Muscle of arm (tissue), 12 donors: ENCODE data around the gene CLIP2. TPM values are rescaled to one million over a fixed set of nuclear protein-coding genes. Genes with fewer than 3 reads are reported as not detected.
"Not testable (repeated sequence)": the region's sequence is repeated elsewhere in the genome, so short reads cannot be mapped to it uniquely, and the experiment has no call there.

Experiments used
- DNase-seq: peaks from one replicate; pipeline ENCODE4 v3.0.0-alpha.2; 2013
- polyA plus RNA-seq, 12 donors: library from polyadenylated mRNA; unstranded; fragments of 120-200 nt; gene quantifications; one replicate each; pipeline ENCODE4 v1.2.1, GENCODE V29; 2013; ENCODE audit not compliant: insufficient read length in 12 of 12

CLIP2 gene
- polyA plus RNA-seq, 12 donors, result 12.1 to 30.6 (median 16.9) TPM; not detected in 1

GRCh38 chr7:74430409-74430808, 141.2 kb downstream of the CLIP2 start:
- DNase-seq, result not testable (repeated sequence)

GRCh38 chr7:74430961-74431466, 141.8 kb downstream of the CLIP2 start:
- DNase-seq, result no peak

DNA sequence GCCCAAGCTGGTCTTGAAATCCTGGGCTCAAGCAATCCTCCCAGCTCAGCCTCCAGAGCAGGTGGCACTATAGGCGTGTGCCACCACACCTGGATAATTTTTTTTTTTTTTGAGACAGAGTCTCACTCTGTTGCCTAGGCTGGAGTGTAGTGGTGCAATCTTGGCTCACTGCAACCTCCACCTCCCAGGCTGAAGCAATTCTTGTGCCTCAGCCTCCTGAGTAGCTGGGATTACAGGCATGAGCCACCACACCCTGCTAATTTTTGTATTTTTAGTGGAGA, 148.0 kb downstream of the CLIP2 start:
- DNase-seq, result not testable (repeated sequence)

GRCh38 chr7:74438327-74438726, 149.1 kb downstream of the CLIP2 start:
- DNase-seq, result no peak

- no peak for DNase-seq
Observed at GRCh38 chr7:74439541-74439940, 150.3 kb downstream of the CLIP2 start.

GRCh38 chr7:74440143-74440542, 150.9 kb downstream of the CLIP2 start:
- DNase-seq, result not testable (repeated sequence)

DNA sequence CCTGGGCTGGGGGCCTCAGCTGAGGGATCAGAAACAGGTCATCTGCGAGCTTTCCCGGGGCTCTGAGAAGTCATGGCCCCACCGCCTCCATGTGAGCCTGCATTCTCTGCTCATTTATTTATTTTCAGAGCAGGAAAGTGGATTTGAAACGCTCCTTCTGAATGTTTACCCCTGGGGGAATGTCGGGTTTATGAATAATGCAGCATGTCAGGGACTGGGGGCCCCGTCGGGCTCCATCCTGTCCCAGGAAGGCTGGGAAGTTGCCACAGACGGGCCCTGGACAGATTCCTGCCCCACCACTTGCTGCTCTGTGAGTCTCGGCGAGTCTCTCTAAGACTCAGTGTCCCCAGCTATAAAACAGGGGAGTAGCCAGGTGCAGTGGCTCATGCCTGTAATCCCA, 152.6 kb downstream of the CLIP2 start:
- DNase-seq, result no peak

- no peak for DNase-seq
Observed at GRCh38 chr7:74443543-74444247, 154.5 kb downstream of the CLIP2 start.

GRCh38 chr7:74449144-74449543, 159.9 kb downstream of the CLIP2 start:
- no peak for DNase-seq

GRCh38 chr7:74449809-74450397, 160.7 kb downstream of the CLIP2 start:
- DNase-seq, result no peak

GRCh38 chr7:74452748-74453321, 163.6 kb downstream of the CLIP2 start:
- DNase-seq, result peak; percentile 14

- DNase-seq, result peak; percentile 59
Observed at GRCh38 chr7:74453322-74454011, 164.3 kb downstream of the CLIP2 start, which contains the start of gene GTF2IRD1. GTF2IRD1 (plus strand) TSS chr7:74453906; CDS start chr7:74508081, 54,175 bp downstream.

GRCh38 chr7:74454021-74454924, 165.1 kb downstream of the CLIP2 start:
- DNase-seq, result peak; percentile 15

GRCh38 chr7:74454925-74455288, 165.7 kb downstream of the CLIP2 start:
- peak; percentile 18 for DNase-seq

- no peak for DNase-seq
Observed at GRCh38 chr7:74455291-74455804, 166.1 kb downstream of the CLIP2 start.

Other genes starting within 250 kb of the CLIP2 start
- 10 to 100 TPM in 10 of 12 donors, 1 to 10 TPM in 1, not detected in 1; 9.6 to 34.0 (median 14.5) TPM for gene LIMK1, start 205.6 kb upstream of the CLIP2 start, polyA plus RNA-seq
- 100 to 1,000 TPM; 170 to 283 (median 213) TPM for gene EIF4H, start 115.1 kb upstream of the CLIP2 start, polyA plus RNA-seq
- 1 to 10 TPM in 10 of 12 donors, not detected in 2; 2.2 to 8.5 (median 3.5) TPM for gene LAT2, start 79.4 kb upstream of the CLIP2 start, polyA plus RNA-seq
- gene RFC2, start 35.0 kb upstream of the CLIP2 start, polyA plus RNA-seq, result 10 to 100 TPM in 11 of 12 donors, not detected in 1; 32.0 to 52.5 (median 41.6) TPM
- gene GTF2IRD1, start 164.5 kb downstream of the CLIP2 start, polyA plus RNA-seq, result 10 to 100 TPM in 11 of 12 donors, not detected in 1; 31.8 to 55.0 (median 46.8) TPM